ENCODE data around the gene TMEM163.
"Not testable (repeated sequence)": the region's sequence is repeated elsewhere in the genome, so short reads cannot be mapped to it uniquely, and the experiment has no call there.

TMEM163 gene

GRCh38 chr2:134660626-134661402 lies 58.0 kb downstream of the TMEM163 start:
- no peaks in the 10 kb centered on the region for H3K27me3 ChIP-seq (replicated peaks)
- no peak for DNase-seq
- H3K36me3 ChIP-seq (replicated peaks): no peaks in the 10 kb centered on the region
- no peak overlapping the region for H3K4me3 ChIP-seq (ENCODE audit: low read depth, low read length)
- H3K27ac ChIP-seq: no peak overlapping the region
- no peak for TF ChIP-seq CTCF (IDR thresholded peaks at IDR 0.05; ENCODE audit: low read depth, low read length, missing control alignments)
- in situ Hi-C loops (cut with HindIII; ENCODE audit: low pct_ligation_motif_present, low sequenced_read_pairs): no loop called here

- Histone ChIP-seq H3K4me3 (ENCODE audit: low read depth, low read length) (no peak overlapping the region), H3K27me3 (replicated peaks) (no peaks in the 10 kb centered on the region), H3K36me3 (replicated peaks) (no peaks in the 10 kb centered on the region), H3K27ac (no peak overlapping the region)
- TF ChIP-seq CTCF (IDR thresholded peaks at IDR 0.05; ENCODE audit: low read depth, low read length, missing control alignments): no peak
- no peak for DNase-seq
- in situ Hi-C loops (cut with HindIII; ENCODE audit: low pct_ligation_motif_present, low sequenced_read_pairs): no loop called here
Measured at GRCh38 chr2:134659724-134660123, 59.1 kb downstream of the TMEM163 start.

- peak; percentile 64 for TF ChIP-seq CTCF (IDR thresholded peaks at IDR 0.05; ENCODE audit: low read depth, low read length, missing control alignments)
- no peak overlapping the region for H3K27ac ChIP-seq
- no peaks in the 10 kb centered on the region for H3K27me3 ChIP-seq (replicated peaks)
- H3K4me3 ChIP-seq (ENCODE audit: low read depth, low read length): no peak overlapping the region
- no peaks in the 10 kb centered on the region for H3K36me3 ChIP-seq (replicated peaks)
- in situ Hi-C loops (cut with HindIII; ENCODE audit: low pct_ligation_motif_present, low sequenced_read_pairs): no loop called here
- DNase-seq: no peak
Measured at GRCh38 chr2:134657650-134658250, 61.0 kb downstream of the TMEM163 start.

- DNase-seq; H3K27ac ChIP-seq; H3K4me3 ChIP-seq (ENCODE audit: low read depth, low read length); in situ Hi-C loops (cut with HindIII; ENCODE audit: low pct_ligation_motif_present, low sequenced_read_pairs); H3K36me3 ChIP-seq (replicated peaks); H3K27me3 ChIP-seq (replicated peaks): not testable (repeated sequence)
Measured at GRCh38 chr2:134656391-134656790, 62.4 kb downstream of the TMEM163 start.

- no peak for TF ChIP-seq CTCF (IDR thresholded peaks at IDR 0.05; ENCODE audit: low read depth, low read length, missing control alignments)
- in situ Hi-C loops (cut with HindIII; ENCODE audit: low pct_ligation_motif_present, low sequenced_read_pairs): no loop called here
Measured at GRCh38 chr2:134648586-134648985, 70.2 kb downstream of the TMEM163 start.

GRCh38 chr2:134647607-134648256 lies 71.1 kb downstream of the TMEM163 start:
- in situ Hi-C loops (cut with HindIII; ENCODE audit: low pct_ligation_motif_present, low sequenced_read_pairs): no loop called here
- Histone ChIP-seq H3K27me3 (replicated peaks) (no peaks in the 10 kb centered on the region), H3K36me3 (replicated peaks) (no peaks in the 10 kb centered on the region), H3K27ac (no peak overlapping the region), H3K4me3 (ENCODE audit: low read depth, low read length) (no peak overlapping the region)
- no peak for DNase-seq
- TF ChIP-seq CTCF (IDR thresholded peaks at IDR 0.05; ENCODE audit: low read depth, low read length, missing control alignments): no peak

More at GRCh38 chr2:134648586-134648985, 70.2 kb downstream of the TMEM163 start:
- Histone ChIP-seq H3K36me3 (replicated peaks) (no peaks in the 10 kb centered on the region), H3K27ac (no peak overlapping the region), H3K27me3 (replicated peaks) (no peaks in the 10 kb centered on the region), H3K4me3 (ENCODE audit: low read depth, low read length) (no peak overlapping the region)
- DNase-seq: no peak

Measured in brain microvascular endothelial cell (primary cell).